Stimulated activated CD8-positive, alpha-beta memory T cell treated with anti-CD3 and anti-CD28 coated beads, Interleukin-15, amount 100 ng/mL, for 48 hours (primary cell): ENCODE data around the gene IL12RB1.
"Not testable (repeated sequence)": the region's sequence is repeated elsewhere in the genome, so short reads cannot be mapped to it uniquely, and the experiment has no call there.

Experiments
- DNase-seq, 2 donors: peaks; one replicate each; pipeline ENCODE4 v3.0.0-alpha.2; 2020; ENCODE audit warnings: low read depth in 2 of 2

Gene IL12RB1

DNA sequence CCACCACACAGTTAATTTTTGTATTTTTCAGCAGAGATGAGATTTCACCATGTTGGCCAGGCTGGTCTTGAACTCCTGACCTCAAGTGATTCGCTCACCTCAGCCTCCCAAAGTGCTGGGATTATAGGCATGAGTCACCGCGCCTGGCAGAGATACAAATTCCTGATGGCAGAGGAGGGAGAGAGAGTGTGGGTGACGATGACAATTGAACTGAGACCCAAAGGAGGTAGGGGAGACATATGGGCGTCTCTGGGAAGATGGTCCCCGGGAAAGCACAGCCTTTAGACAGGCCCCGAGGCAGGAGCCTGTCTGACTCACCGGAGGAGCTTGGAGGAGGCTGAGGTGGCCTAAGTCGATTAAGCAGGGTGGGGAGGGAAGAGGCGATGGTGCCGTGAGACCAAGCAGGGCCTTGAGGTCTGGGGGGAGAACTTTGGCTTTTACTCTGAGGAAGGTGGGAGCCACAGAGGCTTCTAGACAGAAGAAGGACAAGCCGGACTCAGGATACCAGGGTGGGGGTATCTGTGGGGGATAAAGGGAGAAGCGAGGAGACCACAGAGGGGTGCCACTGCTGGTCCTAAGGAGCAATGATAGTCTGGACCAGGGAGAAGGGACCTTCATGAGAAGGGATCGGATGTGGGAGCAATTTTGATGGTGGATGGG is 40.5 kb downstream of the IL12RB1 start:
- peak in 1 of 2 donors; percentile 20 for DNase-seq

DNA sequence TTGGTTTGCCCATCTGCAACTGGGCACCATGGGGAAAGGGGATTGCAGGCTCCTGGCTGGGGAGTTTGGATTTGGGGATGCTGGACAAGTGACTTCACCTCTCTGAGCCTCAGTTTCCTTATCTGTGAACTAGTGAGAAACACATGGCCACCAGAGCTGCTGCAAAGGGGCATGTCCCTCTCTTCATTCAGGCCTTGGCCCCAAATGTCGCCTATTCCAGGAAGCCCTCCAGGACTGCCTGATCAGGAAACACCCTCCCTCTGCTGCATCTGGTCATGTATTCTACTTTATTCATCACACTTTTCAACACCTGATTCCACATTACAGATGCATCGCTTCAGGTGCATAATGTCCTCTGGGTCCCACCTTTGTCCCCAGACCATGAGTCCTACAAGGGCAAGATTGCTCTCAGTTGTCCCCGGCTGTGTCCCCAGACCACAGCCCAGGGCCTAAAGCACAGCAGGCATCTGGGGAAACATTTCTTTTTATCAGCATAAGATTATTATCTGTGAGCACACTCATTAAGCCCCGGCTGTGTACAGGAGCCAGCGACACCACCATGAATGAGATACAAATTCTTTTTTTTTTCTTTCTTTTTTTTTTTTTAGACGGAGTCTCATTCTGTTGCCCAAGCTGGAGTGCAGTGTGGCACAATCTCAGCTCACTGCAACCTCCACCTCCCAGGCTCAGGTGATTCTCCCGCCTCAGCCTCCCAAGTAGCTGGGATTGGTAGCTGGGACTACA is 41.3 kb downstream of the IL12RB1 start:
- DNase-seq: no peak

DNA sequence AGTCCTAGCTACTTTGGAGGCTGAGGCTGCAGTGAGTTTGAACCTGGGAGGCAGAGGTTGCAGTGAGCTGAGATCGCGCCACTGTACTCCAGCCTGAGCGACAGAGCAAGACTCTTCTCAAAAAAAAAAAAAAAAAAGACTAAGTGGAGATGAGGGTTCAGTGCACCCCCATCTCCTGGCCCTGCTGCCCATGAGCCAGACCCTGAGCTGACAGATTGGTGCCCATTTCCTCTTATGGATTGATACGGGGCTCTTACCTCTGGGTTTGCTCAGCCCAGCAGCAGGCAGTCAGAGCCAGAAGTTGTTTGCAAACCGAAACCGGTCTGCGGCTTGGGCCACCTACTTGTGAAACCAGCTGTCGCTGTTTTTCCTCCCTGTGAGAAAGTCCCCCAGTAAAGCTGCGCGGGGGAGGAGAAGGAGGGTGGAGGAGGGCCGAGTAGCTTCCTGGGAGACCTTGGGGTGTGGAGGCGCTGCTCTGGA is 41.9 kb downstream of the IL12RB1 start:
- peak; percentile 85 to 88 for DNase-seq

DNA sequence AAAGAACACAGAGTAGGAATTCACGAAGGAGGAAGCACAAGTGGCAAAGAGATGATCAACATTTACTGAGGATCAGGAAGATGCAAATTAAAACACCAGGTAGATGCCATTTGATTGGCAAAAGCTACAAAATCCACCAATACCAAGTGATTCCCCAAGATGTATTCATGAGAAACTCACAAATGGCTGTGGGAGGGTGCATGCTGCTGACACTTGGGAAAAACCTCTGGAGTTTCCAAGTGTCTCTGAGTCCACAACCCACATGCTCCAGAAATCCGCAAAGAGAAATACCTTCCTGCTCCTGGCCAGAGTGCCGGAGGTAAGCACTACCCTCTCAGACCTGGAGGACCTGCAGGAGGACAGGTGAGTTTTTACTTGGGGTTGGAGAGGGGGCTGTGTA is 43.1 kb downstream of the IL12RB1 start:
- no peak for DNase-seq

DNA sequence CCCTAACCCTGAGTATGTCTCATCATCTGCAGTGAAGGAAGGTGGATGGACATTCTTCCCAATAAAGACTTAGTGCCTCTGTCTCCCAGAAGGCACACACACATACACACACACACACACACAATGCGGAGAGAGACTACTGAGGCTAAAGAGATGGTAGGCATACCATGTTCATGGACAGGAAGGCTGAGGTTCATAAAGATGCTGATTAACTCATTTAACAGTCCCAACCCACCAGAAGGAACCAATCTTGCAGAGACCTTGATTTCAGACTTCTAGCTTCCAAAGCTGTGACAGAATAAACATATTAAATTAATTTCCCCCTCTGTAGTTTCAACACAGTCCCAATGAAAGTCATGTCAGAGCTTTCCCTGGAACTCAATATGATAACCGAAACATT is 45.7 kb downstream of the IL12RB1 start:
- no peak for DNase-seq

DNA sequence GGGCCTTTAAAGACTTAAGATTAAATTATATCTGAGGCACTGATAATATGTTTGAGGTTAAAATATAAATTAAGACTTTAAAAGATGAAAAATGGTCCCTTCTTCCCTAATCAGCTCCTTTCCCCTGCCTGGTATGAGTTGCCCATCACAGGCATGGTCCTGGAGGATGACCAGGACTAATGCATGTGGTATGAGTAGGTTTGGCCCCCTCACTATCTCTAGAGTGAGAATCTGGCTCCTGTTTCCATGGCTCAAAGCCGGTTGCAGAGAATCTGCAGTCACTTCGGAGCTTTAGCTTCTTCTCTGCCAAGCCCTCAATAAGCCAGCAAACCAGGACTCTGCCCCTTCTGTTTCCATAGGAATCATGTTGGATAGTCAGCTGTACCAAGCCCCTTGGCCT is 54.6 kb downstream of the IL12RB1 start:
- not testable (repeated sequence) for DNase-seq

DNA sequence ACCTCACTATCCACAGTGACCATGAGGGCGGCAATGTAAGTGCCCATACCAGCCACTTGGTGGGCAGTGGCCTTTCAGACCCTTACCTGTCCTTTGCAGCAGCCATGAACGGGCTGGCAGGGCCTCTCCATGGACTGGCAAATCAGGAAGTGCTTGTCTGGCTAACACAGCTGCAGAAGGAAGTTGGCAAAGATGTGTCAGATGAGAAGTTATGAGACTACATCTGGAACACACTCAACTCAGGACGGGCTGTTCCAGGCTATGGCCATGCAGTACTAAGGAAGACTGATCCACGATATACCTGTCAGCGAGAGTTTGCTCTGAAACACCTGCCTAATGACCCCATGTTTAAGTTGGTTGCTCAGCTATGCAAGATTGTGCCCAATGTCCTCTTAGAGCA is 55.3 kb downstream of the IL12RB1 start:
- not testable (repeated sequence) for DNase-seq

DNA sequence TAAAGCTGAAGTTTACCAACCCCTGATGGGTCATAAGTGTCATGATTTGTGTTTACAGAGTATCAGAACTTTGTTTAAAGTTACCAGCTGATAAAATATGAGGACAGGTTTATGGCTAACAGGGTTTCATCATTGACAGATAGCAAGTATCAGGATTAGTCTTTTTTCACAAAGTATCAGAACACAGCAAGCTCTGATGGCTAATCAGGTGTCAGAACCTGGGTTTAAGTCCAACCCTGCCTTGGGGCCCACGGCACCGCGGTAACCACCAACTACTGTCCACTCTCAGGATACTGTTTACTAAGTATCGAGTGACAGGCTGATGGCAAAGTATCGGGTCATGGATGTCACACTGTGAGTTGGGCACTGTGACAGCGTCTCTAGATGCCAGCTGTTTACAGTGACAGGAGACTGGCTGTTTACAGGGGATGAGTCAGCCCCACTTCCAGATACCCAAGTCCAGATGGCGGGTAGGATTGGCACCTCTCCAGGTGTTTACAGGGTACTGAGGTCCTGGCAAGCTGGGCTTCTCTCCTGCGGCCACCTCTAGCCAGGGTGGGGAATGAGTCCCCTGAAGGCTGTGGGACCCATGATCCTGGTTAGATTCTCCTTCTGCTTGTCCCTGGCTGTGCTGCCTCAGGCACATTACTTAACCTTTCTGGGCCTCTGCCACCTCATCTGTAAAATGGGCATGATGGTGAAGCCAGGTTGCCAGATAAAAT is 57.0 kb downstream of the IL12RB1 start:
- no peak for DNase-seq

DNA sequence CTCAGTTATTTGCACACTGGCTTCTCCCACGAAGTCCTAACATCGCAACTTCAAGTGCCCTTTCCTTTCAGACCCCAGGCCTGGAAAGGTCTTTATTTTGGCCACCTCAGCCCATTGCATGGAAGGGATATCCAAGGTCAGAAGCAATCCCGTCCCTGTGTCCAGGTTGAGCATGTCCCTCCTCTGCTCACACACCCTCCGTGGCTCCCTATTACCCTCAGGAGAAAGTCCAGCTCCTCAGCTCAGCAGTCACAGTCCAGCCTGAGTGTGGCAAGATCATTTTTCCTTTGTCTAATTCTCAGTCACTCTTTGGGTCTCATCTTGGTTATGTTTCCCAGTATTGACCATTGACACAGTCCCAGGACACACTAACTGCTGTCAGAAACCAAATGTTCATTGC is 59.6 kb downstream of the IL12RB1 start:
- DNase-seq: no peak

DNA sequence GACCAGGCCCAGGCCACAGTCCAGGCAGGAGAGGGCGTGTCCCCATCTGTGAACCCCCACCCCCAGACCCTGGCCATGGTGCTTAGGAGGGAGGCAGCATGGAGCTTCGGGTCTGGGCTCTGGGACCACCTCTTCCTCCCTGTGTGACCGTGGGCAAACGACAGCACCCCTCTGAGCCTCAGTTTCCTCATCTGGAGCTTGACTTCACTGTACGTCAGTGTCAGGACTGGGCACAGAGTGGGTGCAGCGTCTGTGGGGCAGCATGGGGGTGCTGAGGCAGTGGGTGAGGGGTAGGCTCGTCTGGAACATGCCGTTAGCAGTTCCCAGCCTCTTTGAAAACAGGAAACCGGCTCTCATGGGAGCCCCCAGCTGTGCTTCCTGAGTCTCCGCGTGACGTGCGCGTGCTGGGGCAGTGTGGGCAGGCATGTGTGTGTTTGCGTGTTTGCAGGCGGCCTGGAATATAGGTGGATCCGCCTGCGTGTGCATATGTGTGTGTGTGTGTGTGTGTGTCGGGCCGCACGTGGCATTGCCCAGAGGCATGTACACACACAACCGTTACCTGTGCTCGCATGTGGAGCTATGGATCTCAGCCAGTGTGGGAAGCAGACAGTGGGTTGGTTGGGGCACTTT is 63.0 kb downstream of the IL12RB1 start:
- DNase-seq: no peak

DNA sequence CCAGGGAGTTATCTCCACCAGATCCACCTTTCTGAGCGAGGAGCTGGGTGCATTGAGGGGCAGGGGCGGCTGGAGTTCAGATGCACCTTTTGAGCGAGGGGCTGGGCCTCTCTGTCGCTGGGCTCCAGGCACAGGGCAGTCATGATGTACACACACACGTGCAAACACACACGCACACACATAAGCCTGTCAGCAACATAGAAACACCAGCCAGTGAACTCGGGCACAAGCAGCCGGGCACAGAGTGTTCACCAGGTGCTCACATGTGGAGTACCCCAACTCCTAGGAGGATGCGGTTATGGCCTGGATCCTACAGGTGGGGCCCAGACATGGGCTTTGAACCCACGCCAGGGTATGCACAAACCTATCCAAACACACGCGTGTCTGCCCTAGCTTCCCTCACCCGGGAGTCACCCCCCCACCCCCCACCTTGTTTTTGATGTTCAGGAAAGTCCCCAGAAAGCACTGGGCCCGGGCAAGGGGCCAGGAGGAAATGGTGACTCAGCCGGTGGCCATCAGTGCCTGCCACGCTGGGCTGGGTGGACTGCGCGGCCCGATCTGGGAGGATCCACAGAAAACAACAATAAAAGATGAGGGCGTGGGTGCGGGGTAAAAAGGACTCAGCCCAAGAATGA is 65.5 kb downstream of the IL12RB1 start:
- DNase-seq: no peak

DNA sequence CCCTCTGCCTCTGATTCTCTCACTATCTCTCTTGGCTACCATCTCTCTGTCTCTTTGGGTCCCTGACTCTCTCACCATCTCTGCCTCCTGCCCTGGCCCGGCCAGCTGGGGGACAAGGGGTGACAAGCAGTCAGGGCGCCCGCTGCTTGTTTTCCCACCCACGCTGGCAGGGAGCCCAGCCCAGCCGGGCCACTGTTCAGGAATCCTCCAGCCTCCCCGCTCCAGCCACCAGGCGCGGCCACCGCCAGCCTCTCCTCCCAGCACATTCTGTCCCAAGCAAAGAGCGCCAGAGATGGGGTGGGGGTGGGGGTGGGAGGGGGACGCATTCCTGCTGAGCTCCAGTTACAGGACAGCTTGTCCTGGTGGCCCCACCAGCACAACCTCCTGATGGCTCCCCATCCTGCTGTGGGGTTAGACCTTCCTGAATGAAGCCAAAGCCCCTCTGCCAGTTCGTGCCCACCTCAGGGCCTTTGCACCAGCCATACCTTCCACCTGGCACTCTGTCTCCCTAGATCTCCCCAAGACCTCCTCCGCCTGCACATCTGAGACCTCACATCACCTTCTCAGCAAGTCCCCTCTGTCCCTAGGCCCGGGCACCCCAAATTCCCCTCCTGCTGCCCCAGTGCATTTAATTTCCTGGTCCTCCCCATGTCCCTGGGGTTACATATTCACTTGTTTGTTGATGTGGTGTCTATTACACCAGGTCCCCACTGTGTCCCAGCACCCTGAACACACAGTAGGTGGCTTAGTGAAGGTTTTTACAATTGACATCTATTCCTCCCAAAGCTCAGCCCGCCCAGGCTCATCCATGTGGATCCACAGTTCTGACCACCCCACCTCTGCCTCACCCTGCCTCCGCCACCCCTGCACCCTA is 66.3 kb downstream of the IL12RB1 start:
- no peak for DNase-seq

DNA sequence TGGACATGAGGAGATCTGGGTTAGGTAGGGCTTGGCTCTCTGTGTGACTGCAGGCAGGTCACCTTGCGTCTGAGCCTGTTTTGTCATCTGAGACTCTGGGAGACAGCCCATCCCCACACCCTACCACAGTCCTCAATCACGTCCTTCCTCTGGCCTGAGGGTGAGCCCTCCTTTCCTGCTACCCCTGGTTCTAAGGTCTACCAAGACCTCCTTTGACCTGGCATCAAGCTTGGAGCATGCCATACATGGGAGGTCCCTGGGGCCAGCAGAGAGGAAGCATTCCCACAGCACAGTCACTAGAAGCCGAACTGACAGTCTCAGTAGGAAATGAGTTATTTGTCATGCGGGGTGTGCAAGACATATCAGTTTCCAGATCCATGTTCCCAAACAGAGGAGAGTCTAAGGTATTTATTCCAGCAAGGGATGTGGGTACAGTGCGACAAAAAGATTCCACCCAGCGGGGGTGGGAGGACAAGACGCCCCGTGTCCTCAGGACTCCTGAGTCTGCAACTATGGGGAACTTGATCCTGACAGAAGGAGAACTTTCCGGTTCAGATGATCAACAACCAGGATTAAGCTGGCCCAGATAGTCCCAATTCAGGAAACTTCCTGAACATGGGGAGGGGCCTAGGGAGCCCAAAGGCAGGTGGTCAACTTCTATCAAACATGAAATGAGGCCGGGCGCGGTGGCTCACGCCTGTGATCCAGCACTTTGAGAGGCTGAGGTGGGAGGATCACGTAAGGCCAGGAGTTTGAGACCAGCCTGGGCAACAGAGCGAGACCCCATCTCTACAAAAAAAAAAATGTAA is 69.3 kb downstream of the IL12RB1 start:
- DNase-seq: no peak

DNA sequence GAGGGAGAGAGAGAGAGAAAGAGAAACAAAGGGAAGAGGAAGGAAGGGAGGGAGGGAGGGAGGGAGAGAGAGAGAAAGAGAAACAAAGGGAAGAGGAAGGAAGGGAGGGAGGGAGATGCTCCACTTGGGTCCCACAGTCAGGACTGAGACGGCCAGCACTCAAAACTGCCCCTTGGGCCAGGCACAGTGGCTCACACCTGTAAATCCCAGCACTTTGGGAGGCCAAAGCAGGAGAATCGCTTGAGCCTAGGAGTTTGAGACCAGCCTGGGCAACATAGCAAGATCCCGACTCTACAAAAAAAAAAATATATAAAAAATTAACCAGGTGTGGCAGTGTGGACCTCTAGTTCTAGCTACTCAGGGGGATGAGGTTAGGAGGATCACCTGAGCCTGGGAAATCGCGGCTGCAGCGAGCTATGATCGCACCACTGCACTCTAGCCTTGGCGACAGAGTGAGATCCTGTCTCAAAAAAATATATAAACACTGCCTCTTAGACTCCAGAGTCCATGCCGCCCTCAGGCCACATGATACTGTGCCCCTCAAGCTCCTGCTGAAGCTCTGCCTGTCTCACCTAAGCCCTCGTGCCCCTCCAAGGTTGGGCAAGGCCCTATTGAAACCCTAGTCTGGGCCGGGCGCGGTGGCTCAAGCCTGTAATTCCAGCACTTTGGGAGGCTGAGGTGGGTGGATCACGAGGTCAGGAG is 70.4 kb downstream of the IL12RB1 start:
- DNase-seq: no peak

DNA sequence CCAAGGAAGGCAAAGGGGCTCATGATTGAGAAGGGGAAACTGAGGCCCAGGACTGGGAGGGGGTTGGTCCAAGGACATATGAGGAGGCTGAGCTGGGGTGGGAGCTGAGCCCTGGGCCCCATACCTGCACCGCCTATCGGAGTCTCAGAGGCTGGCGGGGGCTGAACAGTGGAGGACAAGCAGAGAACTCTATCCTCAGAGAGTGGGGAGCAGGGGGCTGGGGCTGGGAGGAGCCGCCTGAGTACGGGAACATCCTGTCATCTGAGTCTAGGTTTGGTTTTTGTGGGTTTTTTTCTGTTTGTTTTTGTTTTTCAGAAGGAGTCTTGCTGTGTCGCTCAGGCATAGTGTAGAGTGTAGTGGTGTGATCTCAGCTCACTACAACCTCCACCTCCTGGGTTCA is 72.5 kb downstream of the IL12RB1 start:
- no peak for DNase-seq

DNA sequence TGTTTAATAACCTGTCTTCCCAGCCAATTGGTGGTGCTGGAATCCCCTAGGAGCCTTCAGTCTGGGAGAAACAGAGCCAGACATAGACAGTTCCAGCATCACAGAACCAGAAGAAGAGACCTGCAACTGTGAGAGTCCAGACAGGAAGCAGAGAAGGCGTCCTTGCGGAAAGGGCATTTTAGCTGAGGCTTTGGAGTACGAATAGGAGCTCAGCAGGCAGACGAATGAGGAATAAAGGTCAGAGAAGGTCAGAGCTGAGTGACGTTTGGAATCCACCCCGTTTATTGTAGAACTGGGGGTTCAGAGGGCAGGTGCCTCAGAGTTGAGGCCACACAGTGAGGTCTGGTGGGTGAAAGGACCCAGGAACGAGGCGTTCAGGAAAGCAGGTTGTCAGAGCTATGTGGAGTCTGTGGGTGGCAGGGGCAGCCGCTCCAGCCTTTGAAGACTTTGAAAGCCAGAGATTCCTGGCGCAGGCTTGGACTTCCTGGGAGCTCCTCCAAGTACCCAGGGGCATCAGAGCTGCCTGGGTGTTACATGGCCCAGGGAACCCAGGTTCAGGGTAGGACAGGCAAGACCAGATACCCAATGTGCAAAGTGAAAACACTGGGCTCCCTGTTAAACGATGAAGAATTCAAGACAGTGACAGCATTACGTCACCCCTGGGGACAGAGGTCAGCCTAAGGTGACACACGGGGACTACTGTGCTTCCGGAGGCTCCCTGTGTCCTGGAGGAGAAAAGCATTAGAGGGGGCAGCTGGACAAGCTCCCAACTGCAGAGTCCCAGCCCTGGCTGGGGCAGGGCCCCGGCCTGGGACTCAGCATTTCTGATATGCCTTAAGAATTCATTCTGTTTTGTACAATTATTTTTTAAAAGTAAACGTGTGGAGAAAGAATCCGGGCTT is 73.3 kb downstream of the IL12RB1 start:
- no peak for DNase-seq

DNA sequence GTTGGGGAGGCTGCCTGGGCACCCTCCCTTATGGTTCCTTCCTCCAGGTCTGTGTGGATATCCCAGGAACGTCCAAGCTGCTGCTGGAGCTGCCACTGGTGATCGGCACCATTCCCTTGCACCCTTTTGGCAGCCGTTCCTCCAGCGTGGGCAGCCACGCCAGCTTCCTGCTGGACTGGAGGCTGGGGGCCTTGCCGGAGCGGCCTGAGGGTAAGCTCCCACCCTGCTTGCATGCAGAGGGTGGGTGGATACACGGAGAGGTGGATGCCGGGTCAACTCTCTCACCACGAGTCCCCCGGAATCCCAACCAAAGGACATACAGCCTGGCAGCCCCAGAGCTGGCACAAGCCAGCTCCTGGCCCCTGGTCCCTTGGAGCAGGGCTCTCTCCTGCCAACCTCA is 76.6 kb downstream of the IL12RB1 start:
- DNase-seq: no peak

DNA sequence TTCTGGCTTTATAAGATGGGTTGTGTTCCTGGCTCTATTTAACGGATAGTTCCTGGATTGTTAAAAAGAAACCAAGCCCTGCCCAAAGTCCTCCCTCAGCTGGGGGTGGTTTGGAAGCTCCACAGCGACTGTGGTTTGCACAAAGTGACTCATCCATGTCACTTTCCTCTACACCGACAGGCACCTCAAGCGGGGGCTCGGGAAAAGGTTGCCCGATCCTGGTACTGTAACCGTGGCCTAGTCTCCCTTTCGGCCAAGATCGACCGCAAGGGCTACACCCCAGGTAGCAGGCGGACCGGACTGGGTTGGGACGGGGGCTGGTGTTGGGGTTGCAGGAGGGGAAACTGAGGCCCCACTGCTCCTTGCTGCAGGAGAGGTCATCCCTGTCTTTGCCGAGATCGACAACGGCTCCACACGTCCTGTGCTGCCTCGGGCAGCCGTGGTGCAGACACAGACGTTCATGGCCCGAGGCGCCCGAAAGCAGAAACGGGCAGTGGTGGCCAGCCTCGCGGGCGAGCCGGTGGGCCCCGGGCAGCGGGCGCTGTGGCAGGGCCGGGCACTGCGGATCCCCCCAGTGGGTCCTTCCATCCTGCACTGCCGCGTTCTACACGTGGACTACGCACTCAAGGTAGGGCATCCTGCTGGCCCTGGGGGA is 77.2 kb downstream of the IL12RB1 start:
- no peak for DNase-seq
